ENCODE data around the gene BMI1.
A peak's percentile ranks its signal among the peaks of the same experiment; 100 is the strongest.

BMI1 gene

GRCh38 chr10:22365233-22365632 lies 44.3 kb downstream of the BMI1 start:
- peak; percentile 48 for FAIRE-seq
- DNase-seq (ENCODE audit: extremely low spot score, insufficient read length, low read depth): no peak

DNA sequence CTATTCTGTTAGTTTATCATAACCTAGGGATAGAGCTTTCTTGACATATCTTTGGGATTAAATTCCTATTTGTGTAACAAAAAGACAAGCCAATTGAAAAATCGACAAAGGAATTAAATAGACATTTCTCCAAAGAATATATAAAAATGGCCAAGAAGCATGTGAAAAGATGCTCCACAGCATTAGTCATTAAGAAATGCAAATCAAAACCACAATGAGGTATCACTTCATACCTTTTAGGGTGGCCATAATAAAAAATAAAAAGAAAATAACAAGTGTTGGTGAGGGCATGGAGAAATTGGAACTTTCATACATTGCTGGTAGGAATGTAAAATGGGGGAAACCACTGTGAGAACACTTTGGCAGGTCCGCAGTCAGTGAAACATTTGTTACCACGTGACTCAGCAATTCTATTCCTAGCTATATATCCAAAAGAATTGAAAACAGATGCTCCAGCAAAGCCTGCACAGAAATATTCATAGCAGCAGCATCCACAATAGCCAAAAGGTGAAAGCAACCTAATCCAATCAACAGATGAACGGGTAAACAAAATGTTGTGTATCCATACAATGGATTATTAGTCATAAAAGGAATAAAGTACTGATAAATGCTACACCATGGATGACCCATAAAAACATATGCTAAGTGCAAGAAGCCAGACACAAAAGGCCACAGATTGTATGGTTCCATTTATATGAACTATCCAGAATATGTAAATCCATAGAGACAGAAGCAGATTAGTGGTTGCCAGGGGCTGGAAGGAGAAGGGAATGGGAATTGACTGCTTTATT lies 44.9 kb downstream of the BMI1 start:
- FAIRE-seq: peak; percentile 65
- DNase-seq (ENCODE audit: extremely low spot score, insufficient read length, low read depth): no peak

DNA sequence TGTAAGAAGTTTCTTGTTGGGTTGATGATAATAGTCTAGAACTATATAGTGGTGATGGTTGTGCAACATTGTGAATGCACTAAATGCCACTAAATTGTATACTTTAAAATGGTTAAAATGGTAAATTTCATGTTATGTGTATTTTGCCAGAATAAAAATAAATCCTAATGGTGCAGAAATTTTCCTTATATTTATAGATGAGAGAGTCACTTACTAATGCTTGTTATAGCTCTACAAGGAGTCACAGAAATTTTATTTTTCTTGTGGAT lies 45.5 kb downstream of the BMI1 start:
- DNase-seq (ENCODE audit: extremely low spot score, insufficient read length, low read depth): no peak
- no peak for FAIRE-seq

GRCh38 chr10:22366771-22367170 lies 45.9 kb downstream of the BMI1 start:
- FAIRE-seq (peak; percentile 12), DNase-seq (ENCODE audit: extremely low spot score, insufficient read length, low read depth) (no peak)

- no peak for DNase-seq (ENCODE audit: extremely low spot score, insufficient read length, low read depth)
- no peak for FAIRE-seq
Measured at GRCh38 chr10:22367471-22367870, 46.6 kb downstream of the BMI1 start.

DNA sequence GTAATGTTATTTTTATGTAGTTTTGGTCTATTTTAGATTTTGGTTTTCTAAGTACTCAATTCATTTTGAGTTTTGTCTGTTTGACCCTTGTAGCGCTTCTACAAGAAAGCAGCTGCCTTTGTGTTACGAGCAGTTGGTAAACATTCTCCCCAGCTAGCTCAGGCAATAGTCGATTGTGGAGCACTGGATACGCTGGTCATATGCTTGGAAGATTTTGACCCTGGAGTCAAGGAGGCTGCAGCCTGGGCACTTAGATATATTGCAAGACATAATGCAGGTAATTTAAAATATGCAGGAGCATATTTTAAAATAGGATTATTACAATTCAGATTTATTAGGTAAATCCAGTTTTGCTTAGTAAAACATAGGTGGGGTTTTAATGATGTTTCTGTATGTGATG lies 47.5 kb downstream of the BMI1 start:
- DNase-seq (ENCODE audit: extremely low spot score, insufficient read length, low read depth) (no peak), FAIRE-seq (no peak)

- FAIRE-seq (no peak), DNase-seq (ENCODE audit: extremely low spot score, insufficient read length, low read depth) (no peak)
Measured at GRCh38 chr10:22368981-22369380, 48.1 kb downstream of the BMI1 start.

GRCh38 chr10:22369434-22370072 lies 48.7 kb downstream of the BMI1 start:
- peak; percentile 15 for FAIRE-seq
- DNase-seq (ENCODE audit: extremely low spot score, insufficient read length, low read depth): no peak

DNA sequence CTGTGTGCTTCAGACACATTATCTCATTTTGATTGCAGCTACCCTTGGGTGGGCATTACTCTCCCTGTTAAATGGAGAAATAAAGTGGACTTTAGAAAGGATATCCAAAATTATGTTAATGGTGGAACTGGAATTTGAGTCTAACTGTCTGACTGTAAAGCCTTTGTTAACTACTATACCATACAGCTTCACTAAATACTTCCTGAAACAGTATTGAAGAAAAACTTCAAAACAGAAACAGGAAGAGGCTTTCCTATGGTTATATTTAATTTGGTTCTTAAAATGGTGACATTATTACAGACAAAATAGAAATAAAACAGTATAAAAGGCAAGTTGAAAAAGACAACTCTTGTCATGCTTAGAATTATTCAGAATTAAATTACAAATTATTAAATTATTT lies 49.4 kb downstream of the BMI1 start:
- FAIRE-seq: no peak
- DNase-seq (ENCODE audit: extremely low spot score, insufficient read length, low read depth): no peak

- DNase-seq (ENCODE audit: extremely low spot score, insufficient read length, low read depth) (no peak), FAIRE-seq (no peak)
Measured at GRCh38 chr10:22372298-22372697, 51.4 kb downstream of the BMI1 start.

DNA sequence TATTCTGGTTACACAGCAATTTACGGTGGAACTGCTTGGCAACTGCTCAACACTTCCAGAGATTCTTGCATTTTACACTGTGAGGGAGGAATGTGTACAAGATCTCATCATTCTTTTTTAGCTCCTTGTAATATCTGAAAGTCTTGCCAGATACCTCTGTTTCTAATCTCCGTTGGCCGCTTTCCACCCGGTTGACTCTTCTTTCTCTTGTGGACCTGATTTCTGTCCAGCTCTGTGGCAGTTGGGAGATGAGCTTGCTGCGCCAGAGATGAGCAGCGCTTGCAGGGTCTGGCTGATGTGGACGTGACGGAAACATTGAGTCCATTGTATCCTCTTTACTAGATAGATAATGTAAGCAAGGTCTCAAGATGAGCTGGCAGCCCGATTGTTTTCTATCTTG lies 52.0 kb downstream of the BMI1 start:
- no peak for FAIRE-seq
- no peak for DNase-seq (ENCODE audit: extremely low spot score, insufficient read length, low read depth)

DNA sequence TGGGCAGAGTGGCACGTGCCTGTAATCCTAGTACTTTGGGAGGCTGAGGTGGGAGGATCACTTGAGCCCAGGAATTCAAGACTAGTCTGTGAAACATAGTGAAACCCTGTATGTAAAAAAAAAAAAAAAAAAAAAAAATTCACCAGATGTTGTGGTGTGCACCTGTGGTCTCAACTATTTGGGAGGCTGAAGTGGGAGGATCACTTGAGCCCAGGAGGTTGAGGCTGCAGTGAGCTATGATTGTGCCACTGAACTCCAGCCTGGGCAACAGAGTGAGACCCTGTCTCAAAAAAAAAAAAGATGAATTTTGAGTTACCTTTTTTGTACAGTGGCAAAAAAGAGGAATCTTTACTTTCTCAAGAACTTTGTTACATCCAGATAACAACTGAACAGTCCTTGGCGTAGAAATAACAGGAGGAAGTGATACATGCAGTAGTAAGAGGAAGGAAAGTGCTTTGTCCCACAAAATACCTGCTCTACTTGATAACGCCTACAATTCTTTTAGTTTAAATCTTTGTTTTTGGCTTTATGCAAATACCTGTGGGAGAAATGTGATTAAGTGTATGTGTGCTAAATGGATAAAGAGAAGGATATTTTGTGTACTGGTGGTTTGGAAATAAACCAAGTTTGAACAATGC lies 53.7 kb downstream of the BMI1 start:
- no peak for DNase-seq (ENCODE audit: extremely low spot score, insufficient read length, low read depth)
- FAIRE-seq: peak; percentile 39

DNA sequence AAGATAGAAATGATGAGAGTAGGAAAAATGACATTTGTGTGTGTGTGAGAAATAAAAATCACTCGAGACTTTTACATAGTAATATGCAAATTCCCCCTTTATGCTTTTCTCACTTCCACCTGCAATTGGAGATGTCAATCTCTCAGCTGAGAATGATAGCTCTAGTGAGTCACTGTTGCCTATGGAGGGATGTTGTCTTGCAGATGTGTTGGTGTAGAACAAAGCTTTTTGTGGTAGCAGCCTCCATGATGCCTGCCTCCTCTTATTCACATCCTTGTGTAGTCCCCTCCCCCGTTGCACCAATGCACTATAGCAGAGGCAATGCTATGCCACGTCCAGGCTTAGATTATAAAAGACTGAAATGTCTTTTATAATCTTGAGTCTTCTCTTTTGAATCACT lies 58.2 kb downstream of the BMI1 start:
- DNase-seq (ENCODE audit: extremely low spot score, insufficient read length, low read depth): no peak
- FAIRE-seq: peak; percentile 83

All from GM18507 (cell line).